GM19455 (cell line): ENCODE measurements around the gene MREG.
A peak's percentile ranks its signal among the peaks of the same experiment; 100 is the strongest.
"Not testable (repeated sequence)": the region's sequence is repeated elsewhere in the genome, so short reads cannot be mapped to it uniquely, and the experiment has no call there.

Source experiments
- ATAC-seq: cut with Tn5 transposase; IDR thresholded peaks from one replicate; pipeline ENCODE4 v1.9.1; 2021; ENCODE audit not compliant: unreplicated experiment

The MREG gene

DNA sequence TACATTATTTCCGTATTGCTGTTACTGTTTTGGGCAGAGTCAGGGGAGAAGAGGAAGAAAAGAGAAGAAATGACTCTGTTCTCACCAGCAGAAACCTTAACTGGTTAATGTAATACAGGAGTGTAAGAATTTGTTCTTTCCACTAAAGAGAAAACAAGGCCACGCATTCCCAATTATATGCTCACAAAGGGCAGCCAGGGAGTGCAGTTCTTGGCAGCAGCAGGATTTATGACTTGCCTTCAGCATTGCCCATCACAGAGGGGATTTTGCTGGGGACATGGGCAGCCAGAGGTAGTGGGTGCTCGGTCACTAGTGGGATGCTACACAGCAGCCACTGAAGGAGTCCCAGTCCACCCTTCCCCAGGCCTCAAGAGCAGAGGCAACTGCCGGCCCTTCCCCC lies 18.4 kb downstream of the MREG start:
- no peak for ATAC-seq

- ATAC-seq: not testable (repeated sequence)
These were observed 24.7 kb downstream of the MREG start for GRCh38 chr2:215988556-215989207.

- ATAC-seq: no peak
These were observed 28.1 kb downstream of the MREG start for GRCh38 chr2:215985257-215985656.

DNA sequence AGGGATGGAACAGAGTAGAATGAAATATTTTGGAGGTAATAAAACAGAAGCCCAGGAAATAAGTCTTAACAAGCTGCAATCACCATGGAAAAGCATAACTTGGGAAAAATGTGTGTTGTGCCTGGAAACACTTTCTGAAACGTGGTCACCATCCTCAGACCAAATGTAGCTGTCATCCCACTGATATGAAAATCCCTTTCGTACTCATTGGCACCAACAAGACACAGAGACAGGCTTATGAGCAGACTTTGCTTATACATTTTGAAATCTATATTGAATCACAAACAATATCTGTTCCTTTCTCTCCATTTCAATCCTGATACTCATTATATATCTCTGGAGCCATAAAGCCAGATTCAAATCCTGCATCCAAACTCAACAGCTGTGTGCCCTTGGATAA lies 28.7 kb downstream of the MREG start:
- ATAC-seq: no peak

DNA sequence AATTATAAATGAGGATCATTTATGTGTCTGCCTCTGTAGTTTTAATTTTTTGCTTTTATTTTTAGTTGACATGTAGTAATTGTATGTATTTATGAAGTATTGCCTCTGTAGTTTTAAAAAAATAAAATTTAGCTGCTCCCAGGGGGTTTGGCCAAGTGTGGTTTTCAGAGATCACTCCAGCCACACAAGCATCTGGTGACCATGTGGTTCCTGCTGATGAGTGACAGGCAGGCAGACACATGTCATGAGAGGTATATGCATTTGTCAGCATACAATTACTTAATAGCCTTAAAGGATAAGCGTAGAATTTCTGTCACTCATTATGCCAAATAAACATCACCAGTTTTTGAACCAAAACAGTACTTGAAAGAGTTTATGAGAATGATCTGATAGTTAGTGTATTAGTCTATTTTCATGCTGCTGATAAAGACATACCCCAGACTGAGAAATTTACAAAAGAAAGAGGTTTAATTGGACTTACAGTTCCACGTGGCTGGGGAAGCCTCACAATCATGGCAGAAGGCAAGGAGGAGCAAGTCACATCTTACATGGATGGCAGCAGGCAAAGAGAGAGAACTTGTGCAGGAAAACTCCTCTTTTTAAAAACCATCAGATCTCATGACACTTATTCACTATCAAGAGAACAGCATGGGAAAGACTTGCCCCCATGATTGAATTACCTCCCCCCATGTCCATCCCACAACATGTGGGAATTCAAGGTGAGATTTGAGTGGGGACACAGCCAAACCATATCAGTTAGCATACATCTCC lies 29.6 kb downstream of the MREG start:
- ATAC-seq: no peak

DNA sequence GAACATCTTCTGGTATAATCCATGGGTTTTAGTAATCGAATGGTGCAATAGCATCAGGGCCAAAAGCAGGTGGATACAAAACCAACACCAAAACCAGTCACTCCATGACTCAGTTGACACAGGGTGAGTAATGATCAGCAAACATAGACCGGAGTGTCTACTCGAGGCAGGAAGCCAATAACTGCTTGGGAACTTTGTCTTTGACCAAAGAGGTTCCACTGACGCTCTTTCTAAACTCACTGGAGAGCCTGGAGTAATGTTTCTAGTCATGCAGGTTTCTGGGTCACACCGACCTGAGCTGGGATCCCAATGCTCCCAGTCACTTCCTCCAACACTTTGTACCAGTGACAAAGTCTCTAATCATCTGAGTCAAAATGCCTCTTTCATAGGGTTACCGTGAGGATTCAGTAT lies 30.9 kb downstream of the MREG start:
- peak; percentile 74 for ATAC-seq

DNA sequence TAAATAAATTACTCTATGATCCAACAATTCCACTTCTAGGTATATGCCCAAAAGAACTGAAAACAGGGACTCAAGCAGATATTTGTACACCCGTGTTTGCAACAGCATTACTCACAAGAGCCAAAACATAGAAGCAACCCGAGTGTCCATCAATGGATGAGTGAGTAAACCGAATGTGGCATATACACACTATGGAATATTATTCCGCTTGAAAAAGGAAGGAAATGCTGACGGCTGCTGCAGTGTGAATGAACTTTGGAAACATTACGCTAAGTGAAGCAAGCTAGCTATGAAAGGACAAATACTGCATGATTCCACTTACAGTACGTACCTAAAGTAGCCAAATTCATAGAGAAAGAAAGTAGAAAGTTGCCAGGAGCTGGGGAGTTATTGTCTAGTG lies 32.2 kb downstream of the MREG start:
- ATAC-seq: no peak

- ATAC-seq: no peak
These were observed 33.7 kb downstream of the MREG start for GRCh38 chr2:215979620-215980019.

GRCh38 chr2:215974700-215975429 lies 38.5 kb downstream of the MREG start:
- no peak for ATAC-seq

- no peak for ATAC-seq
These were observed 39.2 kb downstream of the MREG start for GRCh38 chr2:215973954-215974699.

GRCh38 chr2:215973145-215973792 lies 40.1 kb downstream of the MREG start:
- ATAC-seq: no peak

GRCh38 chr2:215971671-215972070 lies 41.7 kb downstream of the MREG start:
- ATAC-seq: no peak

GRCh38 chr2:215970894-215971293 lies 42.5 kb downstream of the MREG start:
- ATAC-seq: not testable (repeated sequence)

- no peak for ATAC-seq
These were observed 42.9 kb downstream of the MREG start for GRCh38 chr2:215970425-215970824.

- no peak for ATAC-seq
These were observed 44.1 kb downstream of the MREG start for GRCh38 chr2:215969131-215969841.

DNA sequence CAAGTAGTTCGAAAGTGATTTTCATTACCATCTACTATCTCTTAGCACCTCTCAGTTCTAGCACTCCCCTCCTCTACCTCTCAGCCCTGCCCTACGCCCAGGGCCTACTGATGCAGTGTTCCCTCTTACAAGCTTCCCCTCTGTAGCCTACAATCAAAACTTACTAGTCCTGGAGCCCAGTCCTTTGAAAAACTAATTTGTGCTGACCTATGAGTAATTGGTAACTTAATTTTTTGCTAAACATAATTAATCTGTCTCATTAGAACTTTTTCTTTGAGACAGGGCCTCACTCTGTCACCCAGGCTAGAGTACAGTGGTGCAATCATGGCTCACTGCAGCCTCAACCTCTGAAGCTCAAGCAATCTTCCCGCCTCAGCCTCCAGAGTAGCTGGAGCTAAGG lies 44.9 kb downstream of the MREG start:
- ATAC-seq: no peak

- ATAC-seq: no peak
These were observed 45.6 kb downstream of the MREG start for GRCh38 chr2:215967590-215968378.

DNA sequence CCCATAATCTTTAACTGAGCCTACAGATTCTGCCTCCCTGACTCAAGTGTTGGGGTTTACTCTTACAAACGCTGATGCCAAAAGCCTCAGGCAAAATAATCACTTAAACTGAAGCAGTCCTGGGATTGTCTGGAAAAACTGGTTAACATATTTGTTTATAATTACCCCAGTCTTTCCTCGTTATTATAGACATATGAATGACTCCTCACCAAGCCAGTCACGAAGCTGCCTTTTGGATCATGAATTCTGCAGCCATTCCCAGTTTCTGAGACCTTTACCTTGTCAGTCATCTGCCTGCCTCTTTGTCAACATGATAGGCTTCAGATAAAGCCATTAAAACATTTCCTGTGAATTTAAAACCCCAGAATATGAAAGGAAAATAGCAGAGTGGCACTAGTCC lies 46.4 kb downstream of the MREG start:
- ATAC-seq: no peak

- ATAC-seq: no peak
These were observed 47.1 kb downstream of the MREG start for GRCh38 chr2:215966274-215966673.
